ENCODE data around the gene GOLGA8S.

DNA sequence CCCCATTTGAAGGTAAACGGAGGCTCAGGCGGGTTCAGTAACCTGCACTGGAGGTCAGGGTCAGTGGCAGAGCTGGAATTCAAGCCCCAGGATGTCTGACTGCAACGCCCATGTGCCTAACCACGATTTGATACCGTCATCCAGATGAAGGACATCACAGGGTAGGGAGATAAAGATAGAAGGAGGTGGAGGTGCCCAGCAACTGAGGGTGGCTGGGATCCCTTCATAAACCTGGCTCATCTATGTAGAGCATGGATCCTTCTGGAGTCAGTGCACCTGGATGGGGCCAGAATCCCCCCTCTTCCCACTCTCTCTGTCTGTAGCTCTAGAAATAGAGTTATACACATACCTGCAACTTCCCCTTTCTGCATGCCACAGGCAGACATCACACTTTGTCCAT, 41.3 kb downstream of the GOLGA8S start:
- TF ChIP-seq, protein P1, sequence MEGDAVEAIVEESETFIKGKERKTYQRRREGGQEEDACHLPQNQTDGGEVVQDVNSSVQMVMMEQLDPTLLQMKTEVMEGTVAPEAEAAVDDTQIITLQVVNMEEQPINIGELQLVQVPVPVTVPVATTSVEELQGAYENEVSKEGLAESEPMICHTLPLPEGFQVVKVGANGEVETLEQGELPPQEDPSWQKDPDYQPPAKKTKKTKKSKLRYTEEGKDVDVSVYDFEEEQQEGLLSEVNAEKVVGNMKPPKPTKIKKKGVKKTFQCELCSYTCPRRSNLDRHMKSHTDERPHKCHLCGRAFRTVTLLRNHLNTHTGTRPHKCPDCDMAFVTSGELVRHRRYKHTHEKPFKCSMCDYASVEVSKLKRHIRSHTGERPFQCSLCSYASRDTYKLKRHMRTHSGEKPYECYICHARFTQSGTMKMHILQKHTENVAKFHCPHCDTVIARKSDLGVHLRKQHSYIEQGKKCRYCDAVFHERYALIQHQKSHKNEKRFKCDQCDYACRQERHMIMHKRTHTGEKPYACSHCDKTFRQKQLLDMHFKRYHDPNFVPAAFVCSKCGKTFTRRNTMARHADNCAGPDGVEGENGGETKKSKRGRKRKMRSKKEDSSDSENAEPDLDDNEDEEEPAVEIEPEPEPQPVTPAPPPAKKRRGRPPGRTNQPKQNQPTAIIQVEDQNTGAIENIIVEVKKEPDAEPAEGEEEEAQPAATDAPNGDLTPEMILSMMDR (IDR thresholded peaks at IDR 0.05): no peak
- TF ChIP-seq EZH2 (IDR thresholded peaks at IDR 0.05) (no peak), EZH2phosphoT487 (IDR thresholded peaks at IDR 0.05) (no peak)
